ENCODE measurements around the gene TBL1X.

DNA sequence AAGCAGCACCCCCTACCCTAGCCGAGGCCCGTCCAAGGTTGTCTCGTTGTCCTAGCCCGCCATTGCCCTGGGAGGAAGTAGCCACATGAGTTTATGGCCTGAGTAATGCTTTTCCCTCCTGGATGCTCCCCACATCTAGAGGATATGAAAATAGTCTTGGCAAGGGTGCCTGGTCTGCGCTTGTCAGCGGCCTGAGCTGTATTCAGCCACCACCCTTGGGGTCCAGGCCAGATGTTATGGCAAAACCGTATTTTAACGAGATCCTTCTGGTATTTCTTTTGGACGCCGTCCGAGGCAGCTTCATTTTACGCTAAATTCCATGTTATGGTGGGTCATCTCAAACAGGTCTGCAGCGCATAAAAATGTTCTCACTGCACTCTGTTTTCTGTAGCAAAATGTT is 211.4 kb downstream of the TBL1X start:
- TF ChIP-seq POLR2A (IDR thresholded peaks at IDR 0.05; ENCODE audit: low read length) (no peak), GATA1 (IDR thresholded peaks at IDR 0.05; ENCODE audit: low read depth, low read length) (no peak)
